SK-N-SH (cell line): ENCODE measurements around the gene FNTB. TPM values are rescaled to one million over a fixed set of nuclear protein-coding genes. Genes with fewer than 3 reads are reported as not detected.

Experiments
- CTCF ChIA-PET: fragments of 300-600, 350-600 bp; formaldehyde crosslinking; extraction: SDS; loops from one replicate; lab custom pipeline; 2021; lab: Yijun Ruan, JAX
- POLR2A ChIA-PET: fragments of 350-600 bp; sonication (Branson Sonifier 250); formaldehyde crosslinking; extraction: SDS; loops from one replicate; lab custom pipeline; 2020; ENCODE audit warnings: antibody characterized with exemption, inconsistent platforms; lab: Yijun Ruan, JAX
- DNase-seq: peaks from one replicate; pipeline ENCODE4 v3.0.0; 2012
- H2AFZ ChIP-seq: fragments of 200-600 bp; sonication (generic); 2 replicates; pipeline ENCODE4 v1.8.1; 2016; ENCODE audit warnings: antibody characterized with exemption, mild to moderate bottlenecking, low read depth
- H3F3A ChIP-seq: fragments of 200-600 bp; sonication (generic); replicated peaks from 2 replicates; pipeline ENCODE3; 2016; ENCODE audit warnings: antibody characterized with exemption, mild to moderate bottlenecking; ENCODE audit not compliant: insufficient read depth
- H3K27ac ChIP-seq, 2 experiments: fragments of 200-500 bp in 1 of 2; fragments of 200-600 bp in 1 of 2; sonication (Bioruptor generic) in 1 of 2; sonication (generic), shearing (Covaris generic) in 1 of 2; 2 replicates each; pipeline versions ENCODE4 v1.5.1 to v1.6.1; 2014 to 2016; ENCODE audit warnings: low read depth in 2 of 2, inconsistent platforms in 1 of 2, low read length in 1 of 2, mild to moderate bottlenecking in 1 of 2, mixed read lengths in 1 of 2
- H3K27me3 ChIP-seq: fragments of 200-600 bp; sonication (generic), shearing (Covaris generic); 2 replicates; pipeline ENCODE4 v1.6.1; 2016; ENCODE audit warnings: mixed run types; ENCODE audit not compliant: insufficient read depth
- H3K36me3 ChIP-seq, 2 experiments: fragments of 200-500 bp in 1 of 2; fragments of 200-600 bp in 1 of 2; sonication (Bioruptor generic) in 1 of 2; sonication (generic) in 1 of 2; replicated peaks in 1 of 2; 2 replicates each; pipeline versions ENCODE3 to v1.5.1; 2014 to 2016; ENCODE audit warnings: low read length in 1 of 2, mild to moderate bottlenecking in 1 of 2; ENCODE audit not compliant: insufficient read depth in 2 of 2, control insufficient read depth in 1 of 2
- H3K4me1 ChIP-seq, 2 experiments: fragments of 200-500 bp in 1 of 2; fragments of 200-600 bp in 1 of 2; sonication (Bioruptor generic) in 1 of 2; sonication (generic), shearing (Covaris generic) in 1 of 2; 2 replicates each; pipeline versions ENCODE4 v1.5.1 to v1.6.1; 2014 to 2016; ENCODE audit warnings: low read depth in 1 of 2, low read length in 1 of 2, mixed run types in 1 of 2; ENCODE audit not compliant: insufficient read depth in 2 of 2, control insufficient read depth in 1 of 2
- H3K4me2 ChIP-seq: fragments of 200-600 bp; sonication (generic), shearing (Covaris generic); 2 replicates; pipeline ENCODE4 v1.6.1; 2017; ENCODE audit warnings: mixed run types
- H3K4me3 ChIP-seq, 2 experiments: fragments of 200-500 bp in 1 of 2; fragments of 200-600 bp in 1 of 2; sonication (Bioruptor generic) in 1 of 2; sonication (generic), shearing (Covaris generic) in 1 of 2; 2 replicates each; pipeline versions ENCODE4 v1.5.1 to v1.8.1; 2014 to 2016; ENCODE audit warnings: low read depth in 2 of 2, inconsistent platforms in 1 of 2, low read length in 1 of 2, mild to moderate bottlenecking in 1 of 2, mixed read lengths in 1 of 2, moderate library complexity in 1 of 2
- H3K79me2 ChIP-seq: fragments of 200-600 bp; sonication (generic); 2 replicates; pipeline ENCODE4 v1.8.1; 2017; ENCODE audit warnings: mild to moderate bottlenecking; ENCODE audit not compliant: insufficient read depth
- H3K9ac ChIP-seq: fragments of 200-600 bp; sonication (generic); 2 replicates; pipeline ENCODE4 v1.6.1; 2017; ENCODE audit warnings: mixed run types
- H3K9me2 ChIP-seq: fragments of 200-600 bp; sonication (generic); 2 replicates; pipeline ENCODE4 v1.6.1; 2017; ENCODE audit warnings: mixed run types
- H3K9me3 ChIP-seq: fragments of 200-600 bp; sonication (generic); 2 replicates; pipeline ENCODE4 v1.6.1; 2017; ENCODE audit warnings: mixed run types, mild to moderate bottlenecking, moderate library complexity
- H4K20me1 ChIP-seq: fragments of 200-600 bp; sonication (generic); 2 replicates; pipeline ENCODE4 v1.6.1; 2017; ENCODE audit warnings: mild to moderate bottlenecking, mixed run types; ENCODE audit not compliant: insufficient read depth
- EP300 ChIP-seq, 2 experiments: IDR thresholded peaks; 2 replicates each; pipeline versions ENCODE4 v1.4.0 to v1.6.1; 2012; ENCODE audit warnings: borderline replicate concordance in 1 of 2, low read depth in 1 of 2, low read length in 1 of 2
- EZH2phosphoT487 ChIP-seq: fragments of 200-600 bp; sonication (generic); IDR thresholded peaks from 2 replicates; pipeline ENCODE4 v1.6.1; 2017; ENCODE audit warnings: low read depth, mixed run types, mild to moderate bottlenecking, antibody characterized with exemption, moderate library complexity, borderline replicate concordance
- MEF2A ChIP-seq: IDR thresholded peaks from 2 replicates; pipeline ENCODE4 v1.4.0; 2012; ENCODE audit warnings: low read depth, borderline replicate concordance
- MXI1 ChIP-seq: IDR thresholded peaks from 2 replicates; pipeline ENCODE4 v1.6.1; 2012; ENCODE audit warnings: mild to moderate bottlenecking, low read depth, low read length, improper control_type of control experiment
- NFIC ChIP-seq: IDR thresholded peaks from 2 replicates; pipeline ENCODE4 v1.4.0; 2012; ENCODE audit warnings: borderline replicate concordance
- NRF1 ChIP-seq: IDR thresholded peaks from 2 replicates; pipeline ENCODE4 v1.6.1; 2012; ENCODE audit warnings: low read depth, mild to moderate bottlenecking, low read length
- POLR2AphosphoS5 ChIP-seq: IDR thresholded peaks from 2 replicates; pipeline ENCODE4 v1.6.1; 2012; ENCODE audit warnings: low read depth, low read length
- RAD21 ChIP-seq: IDR thresholded peaks from 2 replicates; pipeline ENCODE4 v1.6.1; 2012; ENCODE audit warnings: mild to moderate bottlenecking, low read length
- RCOR1 ChIP-seq: fragments of 150-350 bp; IDR thresholded peaks from 2 replicates; pipeline ENCODE4 v1.6.1; 2017; ENCODE audit warnings: antibody characterized with exemption, low read length
- SMC3 ChIP-seq: IDR thresholded peaks from 2 replicates; pipeline ENCODE4 v1.6.1; 2012; ENCODE audit warnings: low read depth, low read length, improper control_type of control experiment
- TAF1 ChIP-seq: IDR thresholded peaks from 2 replicates; pipeline ENCODE4 v1.6.1; 2012; ENCODE audit warnings: low read depth, mild to moderate bottlenecking, low read length, moderate library complexity, borderline replicate concordance
- TCF12 ChIP-seq: IDR thresholded peaks from 2 replicates; pipeline ENCODE4 v1.4.0; 2012
- TEAD4 ChIP-seq: IDR thresholded peaks from 2 replicates; pipeline ENCODE4 v1.4.0; 2012; ENCODE audit warnings: mild to moderate bottlenecking, borderline replicate concordance; ENCODE audit not compliant: insufficient read depth
- WGBS: methylation state at CpG from one replicate; pipeline ENCODE4 v1.1.6; 2017; ENCODE audit warnings: low lambda C conversion rate; 5-methylcytosine and 5-hydroxymethylcytosine counted together
- polyA plus RNA-seq, 3 experiments: library from polyadenylated mRNA; depleted of rRNA; stranded (reverse); fragments of >200 nt; gene quantifications; 2 replicates each; pipeline ENCODE4 v1.2.3, GENCODE V29; 2012
- TF ChIP-seq, protein P1 (sequence below): fragments of 150-350 bp; IDR thresholded peaks from 2 replicates; pipeline ENCODE4 v1.6.1; 2016; ENCODE audit warnings: mild to moderate bottlenecking, low read depth, low read length
- TF ChIP-seq, protein P2 (sequence below): IDR thresholded peaks from 2 replicates; pipeline ENCODE4 v1.4.0; 2012; ENCODE audit warnings: low read depth, borderline replicate concordance
- TF ChIP-seq, protein P3 (sequence below): IDR thresholded peaks from 2 replicates; pipeline ENCODE4 v1.4.0; 2012; ENCODE audit warnings: low read depth, borderline replicate concordance
- TF ChIP-seq, protein P4 (sequence below): fragments of 200-600 bp; sonication (generic); IDR thresholded peaks from 2 replicates; pipeline ENCODE4 v1.6.1; 2017; ENCODE audit warnings: antibody characterized with exemption, mild to moderate bottlenecking, moderate library complexity
- TF ChIP-seq, protein P5 (sequence below): IDR thresholded peaks from 2 replicates; pipeline ENCODE4; 2012
- TF ChIP-seq, protein P6 (sequence below): IDR thresholded peaks from 2 replicates; pipeline ENCODE4 v1.4.0; 2012; ENCODE audit warnings: low read depth
- TF ChIP-seq, protein P7 (sequence below): fragments of 150-350 bp; IDR thresholded peaks from 2 replicates; pipeline ENCODE4 v1.6.1; 2017; ENCODE audit warnings: antibody characterized with exemption, low read length, low read depth, borderline replicate concordance

The FNTB gene
- polyA plus RNA-seq, 1 of the 3 experiments (the other 2 are of a cell fraction): 18.4 TPM

DNA sequence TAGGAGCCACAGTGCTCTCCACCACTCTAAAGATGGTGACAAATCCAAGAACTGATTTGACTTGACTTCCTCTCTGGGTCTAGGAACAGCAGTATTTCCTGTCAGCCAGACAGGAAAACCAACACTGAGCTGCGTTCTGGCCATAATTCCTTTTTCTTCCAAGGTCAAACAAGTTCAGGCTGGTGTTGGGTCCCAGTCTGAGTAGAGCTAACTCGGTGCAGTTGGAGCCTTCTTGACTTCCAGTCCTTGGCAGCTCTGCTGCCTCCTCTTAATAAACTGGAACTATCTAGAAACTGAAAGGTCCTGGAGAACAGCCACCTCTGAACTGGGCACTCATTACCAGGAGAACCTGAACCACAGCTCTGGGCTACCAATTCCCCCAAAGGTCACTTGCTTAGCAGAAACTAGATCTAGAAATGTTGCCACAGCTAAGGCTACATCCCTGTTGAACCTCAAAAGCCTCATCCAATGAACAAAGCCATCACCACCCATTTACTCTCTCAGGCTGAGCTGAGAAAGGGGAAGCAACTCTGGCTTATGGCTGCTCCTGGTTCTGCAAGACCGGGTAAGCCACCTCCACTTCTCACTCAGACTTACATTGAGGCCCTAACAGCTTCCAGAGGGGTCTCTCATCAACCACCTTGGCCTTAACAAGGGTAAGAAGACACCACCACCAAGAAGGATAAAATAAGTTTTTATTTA, 87.9 kb downstream of the FNTB start:
- no peak for DNase-seq
- Histone ChIP-seq H3K79me2 (peaks cover 17% of the 10 kb centered on the region), H3K9me2 (no peaks in the 10 kb centered on the region), H3K4me1 (peaks cover 0 to 23% of the 10 kb centered on the region in 2 experiments; a peak in 1 of 4 replicates), H2AFZ (no peak overlapping the region), H3K27me3 (no peaks in the 10 kb centered on the region), H3F3A (no peaks in the 10 kb centered on the region), H3K4me3 (no peak overlapping the region), H4K20me1 (peaks cover 12% of the 10 kb centered on the region), H3K9ac (no peak overlapping the region), H3K36me3 (peaks cover 21 to 56% of the 10 kb centered on the region in 2 experiments), H3K4me2 (no peak overlapping the region), H3K9me3 (no peaks in the 10 kb centered on the region), H3K27ac (no peak overlapping the region)
- WGBS: 77% methylated on average over 3 of the region's 3 CpGs
- TF ChIP-seq EZH2phosphoT487 (no peak), SMC3 (no peak), MEF2A (no peak), POLR2AphosphoS5 (no peak), RAD21 (no peak), NRF1 (no peak), EP300 (IDR thresholded peaks at IDR 0.05; ENCODE audit: borderline replicate concordance in 1 of 2, low read depth in 1 of 2, low read length in 1 of 2) (no peak), TAF1 (no peak), NFIC (no peak), RCOR1 (no peak), MXI1 (no peak), TEAD4 (no peak), TCF12 (no peak)
- TF ChIP-seq, protein P1, sequence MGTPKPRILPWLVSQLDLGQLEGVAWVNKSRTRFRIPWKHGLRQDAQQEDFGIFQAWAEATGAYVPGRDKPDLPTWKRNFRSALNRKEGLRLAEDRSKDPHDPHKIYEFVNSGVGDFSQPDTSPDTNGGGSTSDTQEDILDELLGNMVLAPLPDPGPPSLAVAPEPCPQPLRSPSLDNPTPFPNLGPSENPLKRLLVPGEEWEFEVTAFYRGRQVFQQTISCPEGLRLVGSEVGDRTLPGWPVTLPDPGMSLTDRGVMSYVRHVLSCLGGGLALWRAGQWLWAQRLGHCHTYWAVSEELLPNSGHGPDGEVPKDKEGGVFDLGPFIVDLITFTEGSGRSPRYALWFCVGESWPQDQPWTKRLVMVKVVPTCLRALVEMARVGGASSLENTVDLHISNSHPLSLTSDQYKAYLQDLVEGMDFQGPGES: no peak
- TF ChIP-seq, protein P2, sequence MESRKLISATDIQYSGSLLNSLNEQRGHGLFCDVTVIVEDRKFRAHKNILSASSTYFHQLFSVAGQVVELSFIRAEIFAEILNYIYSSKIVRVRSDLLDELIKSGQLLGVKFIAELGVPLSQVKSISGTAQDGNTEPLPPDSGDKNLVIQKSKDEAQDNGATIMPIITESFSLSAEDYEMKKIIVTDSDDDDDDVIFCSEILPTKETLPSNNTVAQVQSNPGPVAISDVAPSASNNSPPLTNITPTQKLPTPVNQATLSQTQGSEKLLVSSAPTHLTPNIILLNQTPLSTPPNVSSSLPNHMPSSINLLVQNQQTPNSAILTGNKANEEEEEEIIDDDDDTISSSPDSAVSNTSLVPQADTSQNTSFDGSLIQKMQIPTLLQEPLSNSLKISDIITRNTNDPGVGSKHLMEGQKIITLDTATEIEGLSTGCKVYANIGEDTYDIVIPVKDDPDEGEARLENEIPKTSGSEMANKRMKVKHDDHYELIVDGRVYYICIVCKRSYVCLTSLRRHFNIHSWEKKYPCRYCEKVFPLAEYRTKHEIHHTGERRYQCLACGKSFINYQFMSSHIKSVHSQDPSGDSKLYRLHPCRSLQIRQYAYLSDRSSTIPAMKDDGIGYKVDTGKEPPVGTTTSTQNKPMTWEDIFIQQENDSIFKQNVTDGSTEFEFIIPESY: no peak
- TF ChIP-seq, protein P3, sequence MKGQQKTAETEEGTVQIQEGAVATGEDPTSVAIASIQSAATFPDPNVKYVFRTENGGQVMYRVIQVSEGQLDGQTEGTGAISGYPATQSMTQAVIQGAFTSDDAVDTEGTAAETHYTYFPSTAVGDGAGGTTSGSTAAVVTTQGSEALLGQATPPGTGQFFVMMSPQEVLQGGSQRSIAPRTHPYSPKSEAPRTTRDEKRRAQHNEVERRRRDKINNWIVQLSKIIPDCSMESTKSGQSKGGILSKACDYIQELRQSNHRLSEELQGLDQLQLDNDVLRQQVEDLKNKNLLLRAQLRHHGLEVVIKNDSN: no peak
- TF ChIP-seq, protein P4, sequence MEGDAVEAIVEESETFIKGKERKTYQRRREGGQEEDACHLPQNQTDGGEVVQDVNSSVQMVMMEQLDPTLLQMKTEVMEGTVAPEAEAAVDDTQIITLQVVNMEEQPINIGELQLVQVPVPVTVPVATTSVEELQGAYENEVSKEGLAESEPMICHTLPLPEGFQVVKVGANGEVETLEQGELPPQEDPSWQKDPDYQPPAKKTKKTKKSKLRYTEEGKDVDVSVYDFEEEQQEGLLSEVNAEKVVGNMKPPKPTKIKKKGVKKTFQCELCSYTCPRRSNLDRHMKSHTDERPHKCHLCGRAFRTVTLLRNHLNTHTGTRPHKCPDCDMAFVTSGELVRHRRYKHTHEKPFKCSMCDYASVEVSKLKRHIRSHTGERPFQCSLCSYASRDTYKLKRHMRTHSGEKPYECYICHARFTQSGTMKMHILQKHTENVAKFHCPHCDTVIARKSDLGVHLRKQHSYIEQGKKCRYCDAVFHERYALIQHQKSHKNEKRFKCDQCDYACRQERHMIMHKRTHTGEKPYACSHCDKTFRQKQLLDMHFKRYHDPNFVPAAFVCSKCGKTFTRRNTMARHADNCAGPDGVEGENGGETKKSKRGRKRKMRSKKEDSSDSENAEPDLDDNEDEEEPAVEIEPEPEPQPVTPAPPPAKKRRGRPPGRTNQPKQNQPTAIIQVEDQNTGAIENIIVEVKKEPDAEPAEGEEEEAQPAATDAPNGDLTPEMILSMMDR: no peak
- TF ChIP-seq, protein P5, sequence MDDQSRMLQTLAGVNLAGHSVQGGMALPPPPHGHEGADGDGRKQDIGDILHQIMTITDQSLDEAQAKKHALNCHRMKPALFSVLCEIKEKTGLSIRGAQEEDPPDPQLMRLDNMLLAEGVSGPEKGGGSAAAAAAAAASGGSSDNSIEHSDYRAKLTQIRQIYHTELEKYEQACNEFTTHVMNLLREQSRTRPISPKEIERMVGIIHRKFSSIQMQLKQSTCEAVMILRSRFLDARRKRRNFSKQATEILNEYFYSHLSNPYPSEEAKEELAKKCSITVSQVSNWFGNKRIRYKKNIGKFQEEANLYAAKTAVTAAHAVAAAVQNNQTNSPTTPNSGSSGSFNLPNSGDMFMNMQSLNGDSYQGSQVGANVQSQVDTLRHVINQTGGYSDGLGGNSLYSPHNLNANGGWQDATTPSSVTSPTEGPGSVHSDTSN: no peak
- TF ChIP-seq, protein P6, sequence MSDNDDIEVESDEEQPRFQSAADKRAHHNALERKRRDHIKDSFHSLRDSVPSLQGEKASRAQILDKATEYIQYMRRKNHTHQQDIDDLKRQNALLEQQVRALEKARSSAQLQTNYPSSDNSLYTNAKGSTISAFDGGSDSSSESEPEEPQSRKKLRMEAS: no peak
- TF ChIP-seq, protein P7, sequence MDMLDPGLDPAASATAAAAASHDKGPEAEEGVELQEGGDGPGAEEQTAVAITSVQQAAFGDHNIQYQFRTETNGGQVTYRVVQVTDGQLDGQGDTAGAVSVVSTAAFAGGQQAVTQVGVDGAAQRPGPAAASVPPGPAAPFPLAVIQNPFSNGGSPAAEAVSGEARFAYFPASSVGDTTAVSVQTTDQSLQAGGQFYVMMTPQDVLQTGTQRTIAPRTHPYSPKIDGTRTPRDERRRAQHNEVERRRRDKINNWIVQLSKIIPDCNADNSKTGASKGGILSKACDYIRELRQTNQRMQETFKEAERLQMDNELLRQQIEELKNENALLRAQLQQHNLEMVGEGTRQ: no peak
- ChIA-PET POLR2A (no interaction called here), CTCF (interaction anchor here (1.0 kb wide), 1 partner anchor 15 kb away, joined by 4 read pairs; no protein-coding TSS in a partner anchor)
